GM23338 (cell line): Measurements from ENCODE around the gene SMG6. TPM values are rescaled to one million over a fixed set of nuclear protein-coding genes. Genes with fewer than 3 reads are reported as not detected.

ENCODE experiments used
- ATAC-seq: fragments of 200-7000 bp; cut with Tn5 transposase; 3 replicates; pipeline ENCODE4 v1.9.1; 2020
- DNase-seq: peaks from one replicate; pipeline ENCODE4 v3.0.0-alpha.2; 2015; ENCODE audit warnings: low spot score
- H2AFZ ChIP-seq: fragments of 200-600 bp; sonication (generic); 2 replicates; pipeline ENCODE4 v1.8.0; 2016; ENCODE audit warnings: antibody characterized with exemption, mild to moderate bottlenecking, moderate library complexity
- H3F3A ChIP-seq: fragments of 200-600 bp; sonication (generic); replicated peaks from 2 replicates; pipeline ENCODE4 v1.8.0; 2017; ENCODE audit warnings: antibody characterized with exemption, mixed run types, low read depth
- H3K27ac ChIP-seq: fragments of 200-600 bp; sonication (generic); 2 replicates; pipeline ENCODE4 v1.6.1; 2016; ENCODE audit warnings: low read depth
- H3K27me3 ChIP-seq: fragments of 200-600 bp; sonication (generic); 2 replicates; pipeline ENCODE4 v1.8.0; 2016; ENCODE audit warnings: mild to moderate bottlenecking, mixed run types, moderate library complexity; ENCODE audit not compliant: insufficient read depth
- H3K36me3 ChIP-seq: fragments of 200-600 bp; sonication (generic); 2 replicates; pipeline ENCODE4 v1.8.0; 2016; ENCODE audit warnings: mild to moderate bottlenecking; ENCODE audit not compliant: insufficient read depth
- H3K4me1 ChIP-seq: fragments of 200-600 bp; sonication (generic); 2 replicates; pipeline ENCODE4 v1.8.0; 2016; ENCODE audit warnings: mild to moderate bottlenecking, moderate library complexity; ENCODE audit not compliant: insufficient read depth
- H3K4me2 ChIP-seq: fragments of 200-600 bp; sonication (generic); 2 replicates; pipeline ENCODE4 v1.7.1; 2017; ENCODE audit warnings: mixed run types
- H3K4me3 ChIP-seq: fragments of 200-600 bp; sonication (generic); 2 replicates; pipeline ENCODE4 v1.6.1; 2016; ENCODE audit warnings: mixed run types
- H3K79me2 ChIP-seq: fragments of 200-600 bp; sonication (generic); replicated peaks from 2 replicates; pipeline ENCODE4 v1.8.0; 2017; ENCODE audit warnings: mild to moderate bottlenecking; ENCODE audit not compliant: insufficient read depth
- H3K9me2 ChIP-seq: fragments of 200-600 bp; sonication (generic); 2 replicates; pipeline ENCODE4 v1.8.0; 2017; ENCODE audit not compliant: insufficient read depth
- H4K20me1 ChIP-seq: fragments of 200-600 bp; sonication (generic); replicated peaks from 2 replicates; pipeline ENCODE4 v1.8.0; 2017; ENCODE audit warnings: mild to moderate bottlenecking; ENCODE audit not compliant: insufficient read depth
- H3K27ac Mint-ChIP-seq: 2 replicates; pipeline ENCODE4 v1.8.0; 2020; ENCODE audit warnings: inconsistent platforms, mild to moderate bottlenecking, moderate library complexity, mixed read lengths
- H3K27me3 Mint-ChIP-seq: 3 replicates; pipeline ENCODE4 v1.8.0; 2022; ENCODE audit warnings: low read depth, mild to moderate bottlenecking, moderate library complexity, mixed read lengths, inconsistent platforms; ENCODE audit not compliant: insufficient read depth, poor library complexity
- H3K36me3 Mint-ChIP-seq: 3 replicates; pipeline ENCODE4 v1.8.0; 2021; ENCODE audit warnings: low read depth, mild to moderate bottlenecking, inconsistent platforms, moderate library complexity, mixed read lengths
- H3K4me1 Mint-ChIP-seq: 3 replicates; pipeline ENCODE4 v1.8.0; 2020; ENCODE audit warnings: mild to moderate bottlenecking, inconsistent platforms, mixed read lengths
- H3K4me3 Mint-ChIP-seq: 3 replicates; pipeline ENCODE4 v1.8.0; 2021; ENCODE audit warnings: moderate library complexity, mild to moderate bottlenecking, inconsistent platforms, mixed read lengths
- H3K9me3 Mint-ChIP-seq: 3 replicates; pipeline ENCODE4 v1.8.0; 2020; ENCODE audit warnings: moderate library complexity, mild to moderate bottlenecking, inconsistent platforms, mixed read lengths
- CREB1 ChIP-seq: fragments of 250-450 bp; sonication (Bioruptor Pico); IDR thresholded peaks from 2 replicates; pipeline ENCODE4 v1.5.0; 2020; ENCODE audit warnings: low read depth, mild to moderate bottlenecking, moderate library complexity
- ETS1 ChIP-seq: IDR thresholded peaks from 2 replicates; pipeline ENCODE4 v1.6.1; 2016; ENCODE audit warnings: antibody characterized with exemption
- EZH2 ChIP-seq: fragments of 200-600 bp; sonication (generic); IDR thresholded peaks from one replicate; pipeline ENCODE4 v1.8.0; 2017; ENCODE audit warnings: antibody characterized with exemption, mild to moderate bottlenecking, low read depth; ENCODE audit not compliant: unreplicated experiment
- EZH2phosphoT487 ChIP-seq: fragments of 200-600 bp; sonication (generic); IDR thresholded peaks from one replicate; pipeline ENCODE4 v1.8.1; 2018; ENCODE audit warnings: antibody characterized with exemption; ENCODE audit not compliant: unreplicated experiment
- JUNB ChIP-seq: IDR thresholded peaks from one replicate; pipeline ENCODE4 v1.6.1; 2016; ENCODE audit warnings: antibody characterized with exemption; ENCODE audit not compliant: unreplicated experiment
- NANOG ChIP-seq: IDR thresholded peaks from 2 replicates; pipeline ENCODE4 v1.6.1; 2016; ENCODE audit warnings: antibody characterized with exemption, borderline replicate concordance
- POLR2AphosphoS5 ChIP-seq: IDR thresholded peaks from 2 replicates; pipeline ENCODE4 v1.6.1; 2016; ENCODE audit warnings: antibody characterized with exemption, low read depth
- REST ChIP-seq: IDR thresholded peaks from one replicate; pipeline ENCODE4 v1.6.1; 2018; ENCODE audit warnings: antibody characterized with exemption; ENCODE audit not compliant: unreplicated experiment
- STAT1 ChIP-seq: IDR thresholded peaks from one replicate; pipeline ENCODE4 v1.6.1; 2016; ENCODE audit warnings: antibody characterized with exemption; ENCODE audit not compliant: unreplicated experiment
- ZNF114 ChIP-seq: fragments of 250-450 bp; sonication (Bioruptor Pico); IDR thresholded peaks from 2 replicates; pipeline ENCODE4 v1.5.0; 2020; ENCODE audit warnings: mild to moderate bottlenecking, moderate library complexity
- ZNF331 ChIP-seq: fragments of 250-450 bp; sonication (Bioruptor Pico); IDR thresholded peaks from 2 replicates; pipeline ENCODE4 v1.5.0; 2020; ENCODE audit warnings: low read depth, mild to moderate bottlenecking, moderate library complexity
- polyA plus RNA-seq: library from polyadenylated mRNA; unstranded; fragments of >200 nt; fragmentation: Nextera tagmentation; extraction: Ambion mirVana; gene quantifications from 2 replicates; pipeline ENCODE4 v1.2.1, GENCODE V29; 2016
- total RNA-seq: library from RNA; depleted of rRNA; stranded (reverse); fragments of >200 nt; shearing (Covaris generic); gene quantifications from 2 replicates; pipeline ENCODE4 v1.2.3, GENCODE V29; 2014
- TF ChIP-seq, protein P1 (sequence below): fragments of 250-450 bp; sonication (Bioruptor Pico); IDR thresholded peaks from 2 replicates; pipeline ENCODE4 v1.5.0; 2020; ENCODE audit warnings: mild to moderate bottlenecking, moderate library complexity
- TF ChIP-seq, protein P2 (sequence below), 2 experiments: fragments of 200-600 bp in 1 of 2; sonication (generic) in 1 of 2; conservative IDR thresholded peaks; 2 replicates each; pipeline versions ENCODE4 v1.5.1 to v1.6.1; 2016 to 2017; ENCODE audit warnings: antibody characterized with exemption in 2 of 2, low read depth in 2 of 2, mild to moderate bottlenecking in 2 of 2, moderate library complexity in 1 of 2

The SMG6 gene
- total and polyA plus RNA-seq, 2 experiments from 2014 or later = 10.4 to 43.1 TPM

- Histone ChIP-seq H2AFZ (no peak overlapping the region), H4K20me1 (peaks cover 9% of the 10 kb centered on the region), H3K27ac (no peak overlapping the region), H3K79me2 (0 out of 2 replicates have a peak, but pooled peaks cover 7% of the 10 kb centered on the region), H3K36me3 (no peaks in the 10 kb centered on the region; the same call in 1 of the 2 replicates), H3K4me2 (no peak overlapping the region), H3K4me3 (no peak overlapping the region), H3F3A (0 out of 2 replicates have a peak, but pooled peaks cover 5% of the 10 kb centered on the region), H3K9me2 (no peaks in the 10 kb centered on the region), H3K27me3 (no peaks in the 10 kb centered on the region), H3K4me1 (no peaks in the 10 kb centered on the region)
- ATAC-seq (no peak), DNase-seq (no peak)
- Mint-ChIP-seq H3K36me3 (peaks cover 7% of the 10 kb centered on the region; the same call in 1 of the 3 replicates), H3K9me3 (peaks cover 3% of the 10 kb centered on the region; the same call in 1 of the 3 replicates), H3K27me3 (peaks cover 2% of the 10 kb centered on the region), H3K4me1 (no peaks in the 10 kb centered on the region), H3K4me3 (no peak overlapping the region), H3K27ac (no peak overlapping the region)
- TF ChIP-seq CREB1 (CRISPR knock-in tag) = no peak
- TF ChIP-seq REST = no peak
- no peak for TF ChIP-seq JUNB
- no peak for TF ChIP-seq EZH2
- TF ChIP-seq ZNF331 = no peak
- TF ChIP-seq POLR2AphosphoS5 = no peak
- no peak for TF ChIP-seq EZH2phosphoT487
- TF ChIP-seq NANOG = no peak
- TF ChIP-seq ZNF114 (CRISPR knock-in tag) = no peak
- no peak for TF ChIP-seq ETS1
- TF ChIP-seq, protein P1, sequence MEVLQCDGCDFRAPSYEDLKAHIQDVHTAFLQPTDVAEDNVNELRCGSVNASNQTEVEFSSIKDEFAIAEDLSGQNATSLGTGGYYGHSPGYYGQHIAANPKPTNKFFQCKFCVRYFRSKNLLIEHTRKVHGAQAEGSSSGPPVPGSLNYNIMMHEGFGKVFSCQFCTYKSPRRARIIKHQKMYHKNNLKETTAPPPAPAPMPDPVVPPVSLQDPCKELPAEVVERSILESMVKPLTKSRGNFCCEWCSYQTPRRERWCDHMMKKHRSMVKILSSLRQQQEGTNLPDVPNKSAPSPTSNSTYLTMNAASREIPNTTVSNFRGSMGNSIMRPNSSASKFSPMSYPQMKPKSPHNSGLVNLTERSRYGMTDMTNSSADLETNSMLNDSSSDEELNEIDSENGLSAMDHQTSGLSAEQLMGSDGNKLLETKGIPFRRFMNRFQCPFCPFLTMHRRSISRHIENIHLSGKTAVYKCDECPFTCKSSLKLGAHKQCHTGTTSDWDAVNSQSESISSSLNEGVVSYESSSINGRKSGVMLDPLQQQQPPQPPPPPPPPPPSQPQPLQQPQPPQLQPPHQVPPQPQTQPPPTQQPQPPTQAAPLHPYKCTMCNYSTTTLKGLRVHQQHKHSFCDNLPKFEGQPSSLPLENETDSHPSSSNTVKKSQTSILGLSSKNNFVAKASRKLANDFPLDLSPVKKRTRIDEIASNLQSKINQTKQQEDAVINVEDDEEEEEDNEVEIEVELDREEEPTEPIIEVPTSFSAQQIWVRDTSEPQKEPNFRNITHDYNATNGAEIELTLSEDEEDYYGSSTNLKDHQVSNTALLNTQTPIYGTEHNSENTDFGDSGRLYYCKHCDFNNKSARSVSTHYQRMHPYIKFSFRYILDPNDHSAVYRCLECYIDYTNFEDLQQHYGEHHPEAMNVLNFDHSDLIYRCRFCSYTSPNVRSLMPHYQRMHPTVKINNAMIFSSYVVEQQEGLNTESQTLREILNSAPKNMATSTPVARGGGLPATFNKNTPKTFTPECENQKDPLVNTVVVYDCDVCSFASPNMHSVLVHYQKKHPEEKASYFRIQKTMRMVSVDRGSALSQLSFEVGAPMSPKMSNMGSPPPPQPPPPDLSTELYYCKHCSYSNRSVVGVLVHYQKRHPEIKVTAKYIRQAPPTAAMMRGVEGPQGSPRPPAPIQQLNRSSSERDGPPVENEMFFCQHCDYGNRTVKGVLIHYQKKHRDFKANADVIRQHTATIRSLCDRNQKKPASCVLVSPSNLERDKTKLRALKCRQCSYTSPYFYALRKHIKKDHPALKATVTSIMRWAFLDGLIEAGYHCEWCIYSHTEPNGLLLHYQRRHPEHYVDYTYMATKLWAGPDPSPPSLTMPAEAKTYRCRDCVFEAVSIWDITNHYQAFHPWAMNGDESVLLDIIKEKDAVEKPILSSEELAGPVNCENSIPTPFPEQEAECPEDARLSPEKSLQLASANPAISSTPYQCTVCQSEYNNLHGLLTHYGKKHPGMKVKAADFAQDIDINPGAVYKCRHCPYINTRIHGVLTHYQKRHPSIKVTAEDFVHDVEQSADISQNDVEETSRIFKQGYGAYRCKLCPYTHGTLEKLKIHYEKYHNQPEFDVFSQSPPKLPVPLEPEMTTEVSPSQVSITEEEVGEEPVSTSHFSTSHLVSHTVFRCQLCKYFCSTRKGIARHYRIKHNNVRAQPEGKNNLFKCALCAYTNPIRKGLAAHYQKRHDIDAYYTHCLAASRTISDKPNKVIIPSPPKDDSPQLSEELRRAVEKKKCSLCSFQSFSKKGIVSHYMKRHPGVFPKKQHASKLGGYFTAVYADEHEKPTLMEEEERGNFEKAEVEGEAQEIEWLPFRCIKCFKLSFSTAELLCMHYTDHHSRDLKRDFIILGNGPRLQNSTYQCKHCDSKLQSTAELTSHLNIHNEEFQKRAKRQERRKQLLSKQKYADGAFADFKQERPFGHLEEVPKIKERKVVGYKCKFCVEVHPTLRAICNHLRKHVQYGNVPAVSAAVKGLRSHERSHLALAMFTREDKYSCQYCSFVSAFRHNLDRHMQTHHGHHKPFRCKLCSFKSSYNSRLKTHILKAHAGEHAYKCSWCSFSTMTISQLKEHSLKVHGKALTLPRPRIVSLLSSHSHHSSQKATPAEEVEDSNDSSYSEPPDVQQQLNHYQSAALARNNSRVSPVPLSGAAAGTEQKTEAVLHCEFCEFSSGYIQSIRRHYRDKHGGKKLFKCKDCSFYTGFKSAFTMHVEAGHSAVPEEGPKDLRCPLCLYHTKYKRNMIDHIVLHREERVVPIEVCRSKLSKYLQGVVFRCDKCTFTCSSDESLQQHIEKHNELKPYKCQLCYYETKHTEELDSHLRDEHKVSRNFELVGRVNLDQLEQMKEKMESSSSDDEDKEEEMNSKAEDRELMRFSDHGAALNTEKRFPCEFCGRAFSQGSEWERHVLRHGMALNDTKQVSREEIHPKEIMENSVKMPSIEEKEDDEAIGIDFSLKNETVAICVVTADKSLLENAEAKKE (CRISPR knock-in tag) = no peak
- TF ChIP-seq, protein P2, sequence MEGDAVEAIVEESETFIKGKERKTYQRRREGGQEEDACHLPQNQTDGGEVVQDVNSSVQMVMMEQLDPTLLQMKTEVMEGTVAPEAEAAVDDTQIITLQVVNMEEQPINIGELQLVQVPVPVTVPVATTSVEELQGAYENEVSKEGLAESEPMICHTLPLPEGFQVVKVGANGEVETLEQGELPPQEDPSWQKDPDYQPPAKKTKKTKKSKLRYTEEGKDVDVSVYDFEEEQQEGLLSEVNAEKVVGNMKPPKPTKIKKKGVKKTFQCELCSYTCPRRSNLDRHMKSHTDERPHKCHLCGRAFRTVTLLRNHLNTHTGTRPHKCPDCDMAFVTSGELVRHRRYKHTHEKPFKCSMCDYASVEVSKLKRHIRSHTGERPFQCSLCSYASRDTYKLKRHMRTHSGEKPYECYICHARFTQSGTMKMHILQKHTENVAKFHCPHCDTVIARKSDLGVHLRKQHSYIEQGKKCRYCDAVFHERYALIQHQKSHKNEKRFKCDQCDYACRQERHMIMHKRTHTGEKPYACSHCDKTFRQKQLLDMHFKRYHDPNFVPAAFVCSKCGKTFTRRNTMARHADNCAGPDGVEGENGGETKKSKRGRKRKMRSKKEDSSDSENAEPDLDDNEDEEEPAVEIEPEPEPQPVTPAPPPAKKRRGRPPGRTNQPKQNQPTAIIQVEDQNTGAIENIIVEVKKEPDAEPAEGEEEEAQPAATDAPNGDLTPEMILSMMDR (conservative IDR thresholded peaks at IDR 0.05; ENCODE audit: low read depth in 2 of 2) = no peak
- TF ChIP-seq STAT1 = no peak
Observed at GRCh38 chr17:2262135-2262587, 41.4 kb downstream of the SMG6 start.
